ENCODE measurements around the gene P4HA1.

DNA sequence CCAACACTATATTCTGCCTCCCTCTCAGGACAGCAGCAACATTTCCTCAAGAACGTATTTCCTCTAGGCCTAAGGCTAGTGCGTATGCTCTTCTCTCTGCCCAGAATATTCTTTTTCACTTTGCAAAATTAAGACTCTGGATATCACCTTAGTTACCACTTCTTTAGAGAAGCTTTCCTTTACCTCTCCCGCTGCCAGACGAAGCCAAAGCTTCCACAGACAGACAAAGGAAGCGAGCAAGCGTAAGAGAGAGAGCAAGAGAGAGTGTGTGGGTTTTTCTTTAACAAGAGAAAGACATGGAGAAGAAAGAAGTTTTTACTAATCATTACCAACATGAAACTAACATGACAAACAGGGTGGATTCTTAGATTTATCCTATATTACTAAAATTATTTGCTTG lies 64.1 kb downstream of the P4HA1 start:
- TF ChIP-seq, protein P1, sequence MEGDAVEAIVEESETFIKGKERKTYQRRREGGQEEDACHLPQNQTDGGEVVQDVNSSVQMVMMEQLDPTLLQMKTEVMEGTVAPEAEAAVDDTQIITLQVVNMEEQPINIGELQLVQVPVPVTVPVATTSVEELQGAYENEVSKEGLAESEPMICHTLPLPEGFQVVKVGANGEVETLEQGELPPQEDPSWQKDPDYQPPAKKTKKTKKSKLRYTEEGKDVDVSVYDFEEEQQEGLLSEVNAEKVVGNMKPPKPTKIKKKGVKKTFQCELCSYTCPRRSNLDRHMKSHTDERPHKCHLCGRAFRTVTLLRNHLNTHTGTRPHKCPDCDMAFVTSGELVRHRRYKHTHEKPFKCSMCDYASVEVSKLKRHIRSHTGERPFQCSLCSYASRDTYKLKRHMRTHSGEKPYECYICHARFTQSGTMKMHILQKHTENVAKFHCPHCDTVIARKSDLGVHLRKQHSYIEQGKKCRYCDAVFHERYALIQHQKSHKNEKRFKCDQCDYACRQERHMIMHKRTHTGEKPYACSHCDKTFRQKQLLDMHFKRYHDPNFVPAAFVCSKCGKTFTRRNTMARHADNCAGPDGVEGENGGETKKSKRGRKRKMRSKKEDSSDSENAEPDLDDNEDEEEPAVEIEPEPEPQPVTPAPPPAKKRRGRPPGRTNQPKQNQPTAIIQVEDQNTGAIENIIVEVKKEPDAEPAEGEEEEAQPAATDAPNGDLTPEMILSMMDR (IDR thresholded peaks at IDR 0.05), result no peak
- no peak for TF ChIP-seq POLR2A (IDR thresholded peaks at IDR 0.05)
